Ascending aorta (tissue), 2 donors: ENCODE results near the gene ADARB1. TPM values are rescaled to one million over a fixed set of nuclear protein-coding genes. Genes with fewer than 3 reads are reported as not detected.
A peak's percentile ranks its signal among the peaks of the same experiment; 100 is the strongest.

Source experiments
- DNase-seq, 2 donors: peaks; one replicate each; pipeline ENCODE4 v3.0.0-alpha.2; 2019; ENCODE audit warnings: low spot score in 2 of 2
- H3K27ac ChIP-seq, 2 donors: fragments of 200-600 bp; sonication (generic); one replicate each; pipeline ENCODE4 v1.5.1; 2016 to 2017; ENCODE audit warnings: mild to moderate bottlenecking in 1 of 2
- H3K27me3 ChIP-seq: fragments of 200-600 bp; sonication (generic); one replicate; pipeline ENCODE4 v1.5.1; 2017
- H3K36me3 ChIP-seq, 2 donors: fragments of 200-600 bp; sonication (generic); one replicate each; pipeline ENCODE4 v1.5.1; 2016
- H3K4me1 ChIP-seq, 2 donors: fragments of 200-600 bp; sonication (generic); one replicate each; pipeline ENCODE4 v1.5.1; 2016 to 2017; ENCODE audit warnings: mild to moderate bottlenecking in 1 of 2
- H3K4me3 ChIP-seq, 2 donors: fragments of 200-600 bp; sonication (generic); one replicate each; pipeline ENCODE4 v1.5.1; 2016 to 2017; ENCODE audit warnings: mild to moderate bottlenecking in 1 of 2
- H3K9me3 ChIP-seq, 2 donors: fragments of 200-600 bp; sonication (generic); one replicate each; pipeline ENCODE4 v1.5.1; 2016
- CTCF ChIP-seq, 3 experiments: fragments of 200-600 bp in 2 of 3; fragments of 450-650 bp in 1 of 3; sonication (generic) in 2 of 3; IDR thresholded peaks; one replicate each; pipeline ENCODE4 v1.5.1; 2016 to 2019; ENCODE audit warnings: antibody characterized with exemption in 3 of 3, mild to moderate bottlenecking in 1 of 3, moderate library complexity in 1 of 3
- intact Hi-C: fragments of 100-400 bp; cut with DNase I; formaldehyde crosslinking; loops from one replicate; pipeline ENCODE4 v1.15.1; 2023
- total RNA-seq: library from RNA; depleted of rRNA; stranded (reverse); fragments of >200 nt; gene quantifications from one replicate; pipeline ENCODE4 v1.1.0, GENCODE V29; 2016

Gene ADARB1
- total RNA-seq, 1 donor from 2014 or later, result 82.9 TPM

- Histone ChIP-seq H3K36me3 (no peaks in the 10 kb centered on the region), H3K27ac (peak overlapping the region; percentile 8 to 21), H3K27me3 (no peaks in the 10 kb centered on the region), H3K4me1 (peaks cover 7 to 17% of the 10 kb centered on the region in 2 donors), H3K4me3 (no peak overlapping the region), H3K9me3 (no peaks in the 10 kb centered on the region)
- no peak for TF ChIP-seq CTCF (IDR thresholded peaks at IDR 0.05)
- DNase-seq, result no peak
- intact Hi-C loops, result no loop called here
Measured at GRCh38 chr21:45067462-45068285, 6.7 kb upstream of the ADARB1 start.

- DNase-seq, result no peak
- Histone ChIP-seq H3K9me3 (no peaks in the 10 kb centered on the region), H3K27ac (no peak overlapping the region), H3K36me3 (no peaks in the 10 kb centered on the region), H3K4me1 (peaks cover 7 to 13% of the 10 kb centered on the region in 2 donors), H3K4me3 (no peak overlapping the region), H3K27me3 (no peaks in the 10 kb centered on the region)
- intact Hi-C loops, result no loop called here
- TF ChIP-seq CTCF (IDR thresholded peaks at IDR 0.05), result no peak
Measured at GRCh38 chr21:45069085-45069484, 5.3 kb upstream of the ADARB1 start.

GRCh38 chr21:45069711-45070110, 4.7 kb upstream of the ADARB1 start:
- Histone ChIP-seq H3K27me3 (no peaks in the 10 kb centered on the region), H3K36me3 (no peaks in the 10 kb centered on the region), H3K9me3 (no peaks in the 10 kb centered on the region), H3K27ac (no peak overlapping the region), H3K4me1 (peaks cover 5 to 7% of the 10 kb centered on the region in 2 donors), H3K4me3 (no peak overlapping the region)
- TF ChIP-seq CTCF (IDR thresholded peaks at IDR 0.05), result no peak
- no peak for DNase-seq
- intact Hi-C loops, result loop anchor here (5.0 kb wide), 1 partner anchor 67 kb away; no protein-coding TSS in a partner anchor

- TF ChIP-seq CTCF (IDR thresholded peaks at IDR 0.05), result no peak
- intact Hi-C loops, result loop anchor here (5.0 kb wide), 1 partner anchor 69 kb away; no protein-coding TSS in a partner anchor
- Histone ChIP-seq H3K27me3 (no peaks in the 10 kb centered on the region), H3K27ac (no peak overlapping the region), H3K9me3 (no peaks in the 10 kb centered on the region), H3K36me3 (no peaks in the 10 kb centered on the region), H3K4me3 (no peak overlapping the region), H3K4me1 (no peaks in the 10 kb centered on the region)
- DNase-seq, result peak in 1 of 2 donors; percentile 61
Measured at GRCh38 chr21:45071078-45071873, 3.1 kb upstream of the ADARB1 start.

- H3K9me3 ChIP-seq, result no peaks in the 10 kb centered on the region
- H3K4me3 ChIP-seq, result no peak overlapping the region
- H3K36me3 ChIP-seq, result no peaks in the 10 kb centered on the region
- TF ChIP-seq CTCF (IDR thresholded peaks at IDR 0.05), result no peak
- peak overlapping the region in 1 of 2 donors; percentile 87 for H3K27ac ChIP-seq
- peak in 1 of 2 donors; percentile 62 for DNase-seq
- intact Hi-C loops, result loop anchor here (5.0 kb wide), 1 partner anchor 70 kb away; no protein-coding TSS in a partner anchor
- H3K27me3 ChIP-seq, result no peaks in the 10 kb centered on the region
- peaks cover 0 to 6% of the 10 kb centered on the region in 2 donors for H3K4me1 ChIP-seq
Measured at GRCh38 chr21:45071874-45072737, 2.3 kb upstream of the ADARB1 start.
